Right renal cortex interstitium (tissue), 3 donors: ENCODE results near the gene KCNN3. TPM values are rescaled to one million over a fixed set of nuclear protein-coding genes. Genes with fewer than 3 reads are reported as not detected.

Experiments
- DNase-seq, 3 donors: peaks; one replicate each; pipeline ENCODE4 v3.0.0-alpha.2; 2013; ENCODE audit warnings: low read depth in 3 of 3, low spot score in 2 of 3
- polyA plus RNA-seq, 3 donors: library from polyadenylated mRNA; unstranded; fragments of 120-200 nt; gene quantifications; one replicate each; pipeline ENCODE4 v1.2.1, GENCODE V29; 2013; ENCODE audit not compliant: insufficient read length in 3 of 3

The KCNN3 gene
- polyA plus RNA-seq, 3 donors, result 2.0 to 2.8 (median 2.4) TPM

DNA sequence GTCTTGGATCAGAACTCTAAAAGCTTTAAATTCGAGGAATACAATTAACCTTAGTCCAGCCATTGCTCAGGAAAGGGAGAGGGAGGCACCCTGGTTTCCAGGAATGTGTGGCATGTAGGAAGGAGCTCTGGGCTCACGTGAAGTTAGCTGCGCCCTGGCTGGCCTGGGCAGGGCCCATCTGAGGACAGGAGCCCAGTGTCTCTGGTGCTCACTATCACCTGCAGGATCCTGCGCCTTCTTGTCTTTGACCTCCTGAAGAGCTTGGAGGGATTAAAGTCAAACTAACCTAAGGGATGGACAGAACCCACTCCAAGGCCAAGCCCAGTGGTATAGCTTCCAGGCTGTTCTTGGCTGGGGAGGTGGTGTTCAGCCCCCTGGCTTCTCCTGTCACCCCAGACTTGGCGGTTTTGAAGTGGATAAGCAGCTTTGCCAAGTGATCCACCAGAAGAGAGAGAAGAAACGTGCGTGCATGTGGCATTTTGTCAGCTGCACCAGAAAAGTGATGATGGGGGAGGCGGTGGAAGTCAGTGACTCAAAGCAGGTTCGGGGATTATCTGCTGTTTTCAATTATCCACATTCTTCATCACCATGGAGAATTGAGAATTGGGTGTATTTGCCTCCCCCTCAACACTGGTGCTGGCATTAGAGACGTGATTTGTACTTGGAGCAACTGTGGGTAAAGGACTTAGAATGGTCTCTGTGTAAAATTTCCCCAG is 11.9 kb upstream of the KCNN3 start:
- no peak for DNase-seq

DNA sequence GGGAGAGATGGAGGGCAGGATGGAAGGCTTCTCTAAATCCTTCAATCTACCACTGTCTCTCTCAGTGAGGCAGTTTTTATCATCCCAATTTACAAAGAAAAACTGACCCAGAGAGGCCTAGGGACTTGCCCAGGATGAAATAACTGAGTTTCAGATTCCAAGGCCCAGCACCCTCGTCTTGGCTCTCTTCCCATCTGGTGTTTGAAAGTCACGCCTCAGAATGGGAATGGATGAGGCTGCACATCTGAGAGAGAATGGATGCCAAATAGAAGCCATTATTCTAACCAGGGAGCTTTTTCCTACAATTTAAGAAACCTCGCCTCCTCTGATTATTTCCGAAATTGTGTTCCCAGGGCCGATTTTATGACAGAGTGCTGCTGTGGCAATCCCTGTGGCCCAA is 10.6 kb upstream of the KCNN3 start:
- no peak for DNase-seq

DNA sequence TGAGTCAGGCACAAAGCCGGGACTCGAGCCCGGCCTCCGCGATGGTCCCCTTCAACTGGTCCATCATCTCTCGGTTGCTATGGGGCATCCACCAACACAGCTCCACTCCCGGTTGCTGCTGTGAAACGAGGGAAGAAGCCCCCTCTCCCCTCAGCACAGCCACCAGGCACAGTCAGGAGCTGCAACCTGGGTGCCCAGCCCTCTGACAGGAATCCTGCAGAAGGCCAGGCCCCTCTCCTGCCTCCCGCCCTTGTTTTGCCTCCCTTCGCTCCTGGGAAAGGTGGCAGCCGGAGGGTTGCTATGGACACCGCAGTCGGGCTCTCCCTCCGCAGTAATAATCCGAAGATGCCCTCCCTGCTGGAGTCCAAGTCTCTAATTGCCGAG is 8.9 kb upstream of the KCNN3 start:
- no peak for DNase-seq

DNA sequence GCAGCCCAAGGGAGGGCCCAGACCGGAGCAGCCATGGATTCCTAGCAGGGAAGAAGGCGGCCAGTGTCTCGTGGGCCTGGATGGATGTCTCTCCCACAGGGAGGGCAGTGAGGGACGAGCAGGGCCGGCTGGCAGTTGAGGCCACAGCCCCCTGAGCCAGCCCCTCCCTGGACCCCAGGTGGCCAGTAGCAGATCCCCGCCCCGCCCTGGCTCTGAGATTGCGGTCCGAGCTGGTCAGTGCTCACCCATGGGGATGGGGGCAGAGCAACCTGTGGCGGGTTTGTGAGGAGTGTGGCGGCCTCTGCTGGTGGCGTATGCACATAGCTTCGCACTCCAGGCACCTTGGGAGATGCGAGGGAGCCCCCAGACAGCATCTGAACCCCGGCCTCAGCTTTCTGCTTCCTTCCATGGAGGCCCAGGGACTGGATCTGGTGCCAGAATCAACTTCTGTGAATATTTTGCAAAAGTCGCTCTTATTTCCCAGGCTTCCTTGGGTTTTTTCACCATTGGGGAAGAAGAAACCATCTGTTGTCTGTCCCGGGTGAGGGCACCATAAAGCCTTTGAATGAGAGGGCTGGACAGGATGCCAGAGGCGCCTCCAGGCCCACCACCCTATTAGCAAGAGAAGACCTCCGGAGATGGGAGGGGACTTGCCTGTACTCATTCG is 8.4 kb upstream of the KCNN3 start:
- no peak for DNase-seq

DNA sequence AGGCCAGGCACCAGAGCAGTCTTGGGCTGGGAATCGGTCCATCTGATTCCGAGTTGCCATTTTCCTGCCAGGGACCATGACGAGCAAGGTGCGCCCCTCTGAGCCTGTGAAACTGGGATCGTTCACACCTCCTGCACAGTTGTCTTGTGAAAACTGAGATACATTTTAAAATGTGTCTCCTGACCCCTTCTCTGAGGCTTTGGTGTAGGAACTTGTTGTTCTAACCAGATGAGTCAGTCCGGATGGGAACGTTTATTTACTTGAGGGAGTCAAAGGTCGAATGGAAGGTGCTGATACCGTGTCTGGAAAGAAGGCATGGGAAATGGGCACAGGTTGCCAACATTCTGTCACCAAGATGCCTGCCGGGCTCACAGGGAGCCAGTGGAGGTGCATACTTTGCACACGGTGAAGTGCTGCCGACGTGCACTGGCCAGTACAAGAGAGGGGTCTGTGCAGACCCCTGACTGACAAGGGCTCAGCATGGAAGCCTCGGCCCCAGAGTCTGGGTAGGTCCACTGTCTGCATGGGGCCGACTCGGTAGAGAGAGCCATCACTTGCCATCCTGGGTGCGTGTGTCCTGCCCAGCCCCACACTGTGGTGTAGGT is 7.4 kb upstream of the KCNN3 start:
- no peak for DNase-seq

DNA sequence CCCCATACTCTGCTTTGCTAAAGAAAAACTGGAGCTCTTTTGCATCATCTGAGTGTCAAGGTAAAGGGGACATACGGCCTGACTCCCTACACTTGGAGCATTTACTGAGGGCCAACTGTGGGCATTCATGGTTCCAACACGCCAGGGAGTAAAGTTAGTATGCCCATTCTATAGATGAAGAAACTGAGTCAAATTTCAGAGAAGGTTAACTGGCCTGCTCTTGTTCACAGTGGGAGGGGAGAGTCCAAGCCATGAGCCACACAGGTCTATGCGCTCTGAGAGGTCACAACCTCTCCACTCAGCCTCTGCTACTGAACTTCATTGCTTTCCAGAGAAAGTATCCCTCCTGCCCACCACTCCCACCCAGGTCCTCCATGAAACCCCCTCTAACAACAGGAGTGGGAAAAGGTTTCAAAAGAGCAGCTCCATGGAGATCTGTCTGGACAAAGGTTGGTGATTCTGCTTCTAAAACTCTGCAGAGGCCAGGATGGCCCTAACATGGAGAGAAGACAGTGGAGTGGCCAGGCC is 6.8 kb upstream of the KCNN3 start:
- DNase-seq, result no peak

DNA sequence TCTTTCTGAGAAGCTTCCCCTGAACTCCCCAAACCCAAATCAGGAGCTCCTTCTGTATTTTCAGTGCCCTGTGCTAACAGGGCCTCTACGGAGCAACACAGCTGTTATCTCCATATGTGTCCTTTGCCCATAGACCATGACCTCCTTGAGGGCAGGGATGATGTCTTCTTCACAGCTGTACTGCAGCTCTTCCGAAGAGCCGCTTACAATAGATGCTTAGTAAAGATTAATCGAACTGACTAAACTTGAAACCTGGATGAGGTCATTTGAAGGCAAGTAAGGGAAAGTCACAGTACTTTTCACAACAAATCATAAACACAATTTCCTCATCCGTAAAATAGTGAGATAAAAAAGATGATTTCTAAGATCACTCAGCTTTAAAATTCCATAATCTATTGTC is 4.4 kb upstream of the KCNN3 start:
- no peak for DNase-seq

DNA sequence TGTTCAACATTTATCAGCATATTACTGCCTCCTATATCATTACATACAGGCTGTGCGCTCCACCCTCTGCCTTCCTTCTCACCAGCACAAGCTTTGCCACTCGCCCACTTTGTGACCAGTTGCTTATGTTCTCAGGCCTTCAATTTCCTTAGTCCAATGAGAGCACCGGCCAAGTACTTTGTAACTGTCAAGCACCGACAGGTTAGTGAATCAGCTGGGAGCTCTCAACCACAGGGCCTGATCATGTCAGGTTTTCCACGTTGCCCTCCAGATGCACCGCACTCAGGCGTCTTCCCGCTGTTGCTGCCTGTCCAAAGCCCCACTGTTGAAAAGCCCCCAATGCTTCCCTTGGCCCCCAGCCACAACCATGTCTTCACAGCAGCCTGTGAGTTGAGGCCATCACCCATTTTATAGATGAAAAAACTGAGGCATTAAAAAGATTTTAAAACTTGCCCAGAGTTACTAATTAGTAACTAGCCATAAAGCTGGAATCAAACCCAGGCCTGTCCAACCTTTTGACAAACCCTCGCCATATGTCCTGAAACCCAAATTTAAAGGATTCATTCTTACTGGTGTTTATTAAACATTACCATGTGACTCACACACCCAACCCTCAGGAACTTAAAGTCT is 3.4 kb upstream of the KCNN3 start:
- no peak for DNase-seq

DNA sequence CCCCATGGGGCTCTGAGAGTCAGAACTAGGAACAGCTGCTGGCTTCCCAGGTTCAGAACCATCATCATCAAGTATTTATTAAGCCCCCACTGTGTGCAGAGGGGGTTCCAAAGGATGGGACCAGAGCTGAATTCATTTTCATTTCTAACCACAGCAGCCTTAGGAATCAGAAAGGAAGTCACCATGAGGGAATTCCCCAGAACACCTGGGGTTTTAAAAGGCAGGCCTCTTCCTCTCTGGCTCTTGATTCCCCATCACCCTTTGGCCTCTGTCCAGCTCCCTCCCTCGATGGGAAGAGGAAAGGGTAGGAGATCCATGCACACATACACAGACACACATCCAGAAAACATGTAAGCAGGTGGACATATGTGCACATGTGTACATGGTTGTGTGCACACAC is 1.3 kb upstream of the KCNN3 start:
- no peak for DNase-seq

DNA sequence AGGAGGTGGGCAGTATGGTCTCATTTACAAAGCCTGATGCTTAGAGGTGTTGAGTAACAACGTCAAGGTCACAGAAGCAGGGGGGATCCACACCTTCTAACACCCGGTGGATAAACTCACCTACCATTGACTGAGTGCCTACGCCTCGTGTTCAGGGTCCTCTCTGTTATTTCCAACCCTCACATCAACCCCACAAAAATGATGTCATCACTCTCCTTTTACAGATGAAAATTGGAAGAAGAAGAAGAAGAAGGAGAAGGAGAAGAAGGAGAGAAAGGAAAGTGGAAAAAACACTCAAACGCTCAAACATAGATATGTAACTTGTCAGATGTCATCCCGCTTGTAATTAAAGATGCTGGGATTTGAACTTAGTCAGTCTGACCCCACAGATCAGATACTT is 653 bp upstream of the KCNN3 start:
- no peak for DNase-seq

DNA sequence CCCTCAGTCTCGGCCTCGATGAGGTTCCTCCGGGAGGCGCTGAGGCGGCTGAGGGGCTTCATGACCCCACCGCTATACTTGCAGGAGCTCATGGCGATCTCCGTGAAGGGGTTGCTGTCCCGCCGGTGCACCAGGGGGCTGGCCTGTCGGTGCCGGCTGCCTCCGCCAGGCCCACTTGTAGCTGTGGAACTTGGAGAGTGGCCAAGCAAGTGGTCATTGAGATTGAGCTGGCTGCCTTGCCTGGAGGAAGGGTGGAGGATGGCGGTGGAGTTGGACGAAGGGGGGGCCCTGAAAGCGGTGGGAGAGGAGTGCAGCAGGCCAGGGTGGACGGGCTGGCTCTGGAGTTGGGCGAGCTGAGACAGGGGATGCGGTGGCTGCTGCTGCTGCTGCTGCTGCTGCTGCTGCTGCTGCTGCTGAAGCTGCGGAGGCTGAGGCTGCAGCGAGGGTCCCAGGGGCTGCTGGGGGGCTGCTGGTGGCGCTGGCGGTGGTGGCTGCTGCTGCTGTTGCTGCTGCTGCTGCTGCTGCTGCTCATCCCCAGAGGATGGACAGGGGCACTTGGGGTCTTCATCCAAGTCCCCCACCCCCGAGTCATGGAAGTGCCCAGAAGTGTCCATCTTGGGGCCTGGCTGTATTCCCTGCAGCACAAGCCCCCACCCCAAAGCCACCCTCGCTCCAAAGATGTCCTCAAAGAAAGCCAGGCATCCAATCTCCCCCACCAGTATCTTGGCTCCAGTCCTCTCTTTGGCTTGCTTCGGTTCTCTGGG is 548 bp downstream of the KCNN3 start:
- DNase-seq, result no peak

DNA sequence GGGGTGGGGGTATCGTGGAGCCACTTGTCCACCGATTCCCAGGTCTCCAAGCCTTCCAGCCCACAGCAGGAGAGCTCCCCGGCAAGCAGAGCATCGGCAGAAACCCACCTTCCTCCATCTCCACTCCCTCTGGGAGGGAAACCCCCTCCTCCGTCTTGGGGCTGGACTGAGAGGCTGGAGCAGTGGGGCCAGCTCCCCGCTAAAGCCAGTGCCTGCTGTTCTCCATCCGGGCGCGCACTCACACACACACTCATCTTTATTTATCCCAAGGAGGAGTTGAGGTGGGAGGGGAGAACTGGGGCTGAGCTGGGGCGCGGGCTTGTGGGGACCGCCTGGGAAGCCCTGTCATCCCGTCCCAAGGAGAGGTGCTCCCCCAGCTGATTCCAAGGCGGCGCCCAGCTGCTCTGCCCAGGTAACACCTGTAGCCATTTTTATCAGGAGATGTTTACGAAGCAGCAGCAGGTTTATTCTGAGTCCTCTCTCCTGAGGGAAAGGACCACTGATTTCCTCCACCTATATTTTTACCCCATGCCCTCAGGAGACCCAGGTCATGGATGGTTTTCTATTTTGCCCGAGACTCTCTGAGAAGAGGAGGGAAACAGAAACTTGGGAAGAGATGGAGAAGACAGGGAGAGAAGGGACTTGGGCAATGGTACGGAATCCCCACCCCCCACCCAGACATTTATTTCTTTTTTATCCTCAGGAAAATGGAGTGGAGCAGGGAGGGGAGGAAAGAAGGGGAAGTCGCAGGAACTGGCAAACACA is 2.1 kb downstream of the KCNN3 start:
- DNase-seq, result no peak

DNA sequence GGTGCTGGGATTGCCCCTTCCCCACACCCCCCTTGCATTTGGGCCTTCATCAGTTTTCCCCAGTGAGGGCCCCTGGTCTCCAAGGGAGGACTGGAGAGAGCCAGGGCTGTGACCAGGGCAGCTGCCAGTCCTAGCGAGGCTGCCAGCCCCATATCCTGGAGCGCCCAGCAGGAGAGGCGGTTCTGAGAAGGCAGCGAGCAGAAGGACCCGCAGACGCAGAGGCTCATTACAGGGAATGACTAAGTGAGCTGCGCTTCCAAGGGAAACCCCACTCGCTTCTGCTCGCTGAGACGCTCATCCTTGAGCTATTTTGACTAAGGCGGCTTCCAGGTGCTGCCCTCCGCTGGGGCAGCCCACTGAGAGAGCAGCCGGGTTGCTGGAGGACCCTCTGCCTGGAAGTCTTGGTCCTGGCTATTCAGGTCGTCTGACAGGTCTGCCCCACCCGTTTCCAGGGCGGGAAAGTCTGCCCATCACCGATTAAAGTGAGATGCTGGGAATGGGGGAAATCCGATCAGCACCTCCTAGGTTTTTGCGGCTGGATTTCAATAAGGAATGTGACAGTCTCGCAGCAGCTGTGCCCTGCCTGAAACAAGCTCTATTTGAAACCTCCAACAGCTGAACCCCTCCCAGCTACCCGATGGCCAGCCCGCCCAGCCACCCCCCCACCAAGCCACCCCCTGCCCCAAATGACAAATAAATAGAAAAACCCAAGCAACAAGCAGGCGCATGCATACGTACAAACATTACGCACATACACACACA is 2.8 kb downstream of the KCNN3 start:
- DNase-seq, result no peak

DNA sequence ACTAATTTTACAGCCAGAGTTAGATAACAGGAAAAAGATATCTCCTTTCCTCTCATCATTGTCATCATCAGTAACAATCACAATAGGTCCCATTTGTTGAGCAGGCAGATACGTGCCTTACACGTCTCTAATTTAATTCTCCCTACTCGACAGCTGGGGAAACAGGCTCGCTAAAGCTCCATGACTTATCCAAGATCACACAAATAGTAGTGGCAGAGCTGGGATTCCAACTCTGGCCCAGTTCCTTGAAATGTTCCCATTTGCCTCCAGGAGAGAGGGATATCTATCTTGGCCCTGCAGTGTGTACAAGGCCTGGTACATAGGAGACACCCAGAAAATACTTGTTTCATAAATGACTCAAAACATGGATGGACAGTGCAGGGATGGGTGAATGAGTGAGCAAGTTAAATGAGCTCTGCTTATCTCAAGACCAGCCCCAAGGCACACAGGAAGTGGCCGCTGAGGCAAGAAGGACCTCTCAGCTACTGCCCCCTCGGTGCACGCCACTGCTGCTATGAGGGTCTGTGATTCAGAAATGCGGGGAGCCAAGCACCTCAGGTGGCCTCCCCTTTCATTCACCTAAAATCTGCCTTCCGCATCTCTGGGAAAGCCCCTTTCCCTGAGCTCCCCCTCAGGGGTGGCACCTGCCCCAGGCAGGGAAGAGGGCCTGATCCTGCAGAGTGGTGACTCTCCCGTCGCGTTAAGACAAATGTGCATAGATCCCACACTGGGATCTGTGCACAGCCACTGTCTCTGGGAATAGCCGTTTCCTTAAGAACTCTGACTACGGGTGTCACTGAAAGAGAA is 3.6 kb downstream of the KCNN3 start:
- DNase-seq, result no peak

DNA sequence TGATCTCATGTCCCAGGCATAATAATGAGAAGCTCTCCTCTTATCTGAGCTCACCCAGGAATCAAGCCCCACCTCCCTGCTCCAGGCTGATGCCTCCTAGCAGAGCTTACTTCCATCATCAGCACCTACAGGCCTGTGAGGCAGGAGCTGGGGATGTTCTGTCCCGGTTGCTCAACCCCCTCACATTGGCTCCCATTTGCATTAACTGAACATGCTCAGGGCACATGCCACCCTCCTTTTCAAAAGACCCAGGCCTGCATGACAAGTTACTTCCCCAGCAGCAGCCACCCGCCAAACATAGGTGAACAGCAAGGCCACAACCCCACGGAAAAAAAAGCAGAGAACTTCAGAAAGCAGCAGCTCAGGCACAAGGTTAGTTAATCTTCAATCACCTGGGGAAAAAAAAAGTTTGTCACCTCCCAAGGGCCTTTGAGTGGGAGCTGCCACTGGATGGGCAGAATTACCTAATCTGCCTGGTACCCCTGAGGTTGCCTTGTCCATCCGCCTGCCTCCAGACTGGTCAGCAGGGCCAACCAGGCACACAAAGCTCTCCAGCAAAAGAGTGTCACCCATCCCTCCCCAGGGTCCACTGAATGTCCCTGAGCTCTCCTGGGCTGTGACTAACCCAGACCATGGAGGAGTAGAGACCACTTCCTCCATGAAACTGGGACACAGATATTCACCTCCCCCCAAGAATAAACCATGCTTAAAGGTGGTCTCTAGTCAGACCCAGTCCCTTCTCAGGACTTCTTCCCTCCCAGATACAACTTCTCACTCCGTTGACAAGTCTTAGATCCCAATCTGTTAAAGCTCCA is 4.4 kb downstream of the KCNN3 start:
- DNase-seq, result no peak

DNA sequence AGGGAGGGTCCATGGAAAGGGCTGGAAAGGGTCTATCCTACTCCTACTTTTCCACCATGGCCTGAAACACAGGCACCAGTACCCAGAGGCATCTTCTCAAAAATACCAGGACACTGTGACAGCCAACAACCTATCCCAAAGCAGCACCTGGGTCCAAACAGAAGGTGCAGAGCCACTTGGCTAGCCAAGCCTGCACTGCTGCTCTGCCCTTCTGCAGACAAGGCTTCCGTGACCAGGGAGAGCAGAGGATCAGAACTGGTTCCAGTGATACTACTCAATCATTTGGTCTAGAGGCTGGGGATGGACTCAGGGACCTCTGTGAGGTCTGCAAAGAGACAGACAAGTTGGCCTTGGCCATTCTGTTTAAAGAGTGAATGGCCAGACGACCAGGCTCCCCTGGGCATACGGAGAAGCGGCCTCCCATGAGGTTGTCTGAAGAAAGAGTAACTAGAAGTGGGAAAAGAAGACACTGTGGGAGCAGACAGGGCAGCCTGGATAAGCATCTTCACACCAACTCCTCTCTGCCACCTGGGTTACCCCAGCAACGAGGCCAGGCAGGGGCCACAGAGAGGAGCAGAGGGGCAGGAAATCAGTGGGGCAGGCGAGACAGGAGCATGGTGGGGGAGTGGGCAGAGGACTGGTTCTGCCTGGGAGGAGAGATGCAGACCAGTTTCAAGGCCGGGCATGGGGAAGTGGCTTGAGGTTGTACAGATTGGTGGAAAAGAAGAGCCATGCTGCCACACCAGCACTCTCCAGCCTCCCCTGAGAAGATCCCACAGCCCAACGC is 5.7 kb downstream of the KCNN3 start:
- no peak for DNase-seq
